LNCAP (cell line): ENCODE data around the gene IPO9.

Experiments
- CTCF ChIP-seq: fragments of 450-650 bp; IDR thresholded peaks from 2 replicates; pipeline ENCODE4 v1.5.1; 2017; ENCODE audit warnings: mild to moderate bottlenecking

Gene IPO9

DNA sequence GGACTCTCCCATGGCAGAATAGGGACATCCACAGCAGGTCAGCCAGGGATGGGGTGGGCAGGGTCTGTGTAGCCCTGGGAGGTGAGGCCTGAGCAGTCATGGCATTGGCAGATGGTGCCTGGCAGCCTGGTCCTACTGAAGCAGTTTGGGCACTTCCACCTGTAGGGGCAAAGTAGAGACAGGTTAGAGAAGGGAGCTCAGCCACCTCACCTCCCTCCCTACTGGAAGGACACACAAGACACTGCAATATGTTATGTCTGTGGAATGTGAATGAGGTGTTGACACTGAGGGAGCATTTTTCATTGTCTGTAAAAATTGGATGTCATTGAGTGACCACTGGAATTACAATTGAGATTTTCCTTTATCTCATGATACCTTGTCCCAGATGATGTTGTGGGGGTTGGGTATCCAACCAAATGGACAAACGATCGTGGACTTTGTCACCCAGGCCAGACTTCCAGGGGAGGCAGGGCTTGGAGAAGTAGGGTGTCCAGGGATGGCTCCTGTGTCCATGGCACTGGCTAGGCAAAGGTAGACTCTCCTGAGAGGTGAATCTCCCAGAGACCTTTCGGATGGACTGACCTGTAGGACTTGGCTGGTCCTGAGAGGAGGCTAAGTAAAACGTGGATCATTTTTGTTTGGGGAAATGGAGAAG lies 69.4 kb downstream of the IPO9 start:
- TF ChIP-seq CTCF, result no peak

DNA sequence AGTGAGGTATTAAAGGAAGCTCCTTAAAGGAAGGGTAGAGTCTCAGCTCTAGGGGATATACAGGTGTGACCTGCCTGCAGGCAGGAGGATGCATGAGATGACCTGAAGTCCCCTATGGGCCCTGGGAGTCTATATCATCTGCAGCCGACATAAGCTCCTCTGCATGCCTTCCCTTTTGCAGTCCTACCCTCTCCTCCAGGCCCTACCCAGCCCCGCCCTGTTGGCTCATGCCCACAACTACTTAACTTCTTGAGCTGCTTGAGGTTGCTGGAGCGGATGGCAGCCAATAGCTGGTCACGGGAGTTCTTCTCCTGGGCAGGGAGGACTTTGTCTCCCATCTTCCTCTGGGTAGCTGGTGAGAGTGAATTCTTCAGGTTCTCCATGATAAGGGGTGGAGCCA lies 70.0 kb downstream of the IPO9 start:
- TF ChIP-seq CTCF, result no peak

- no peak for TF ChIP-seq CTCF
These were observed 70.9 kb downstream of the IPO9 start for GRCh38 chr1:201899683-201900429.

DNA sequence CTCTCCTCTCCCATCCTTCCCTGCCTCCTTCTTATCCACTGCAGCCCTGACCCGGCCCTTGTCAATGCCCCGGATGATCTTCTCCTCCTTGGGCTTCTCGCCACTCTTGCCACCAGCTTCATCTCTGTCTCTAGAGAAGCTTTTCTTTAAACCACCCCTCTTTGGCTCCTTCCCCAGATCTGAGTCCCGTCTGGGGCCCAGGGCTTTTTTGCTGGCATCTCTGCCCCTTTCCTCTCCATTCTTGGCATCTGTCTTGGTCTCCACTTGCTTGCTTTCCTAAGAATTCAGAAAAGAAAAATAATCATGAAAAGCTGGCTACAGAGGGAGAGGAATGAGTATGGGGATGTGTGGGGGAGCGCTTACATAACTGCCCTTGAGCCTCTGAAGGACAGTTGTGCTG lies 71.5 kb downstream of the IPO9 start:
- no peak for TF ChIP-seq CTCF

DNA sequence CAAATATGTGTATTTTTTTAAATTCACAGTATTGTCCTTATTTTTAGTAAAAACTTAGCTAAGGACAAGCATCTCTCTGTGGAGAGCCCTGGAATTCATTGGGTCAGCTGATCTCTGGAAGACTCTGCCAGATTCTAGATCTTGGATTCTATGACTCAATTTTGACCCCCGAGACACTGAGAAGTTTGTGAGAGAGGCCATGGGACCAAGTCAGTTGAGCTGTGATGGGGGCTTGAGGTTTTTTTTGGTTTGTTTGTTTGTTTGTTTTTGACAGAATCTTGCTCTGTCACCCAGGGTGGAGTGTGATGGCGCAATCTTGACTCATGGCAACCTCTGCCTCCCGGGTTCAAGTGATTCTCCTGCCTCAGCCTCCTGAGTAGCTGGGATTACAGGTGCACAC lies 73.2 kb downstream of the IPO9 start:
- no peak for TF ChIP-seq CTCF

DNA sequence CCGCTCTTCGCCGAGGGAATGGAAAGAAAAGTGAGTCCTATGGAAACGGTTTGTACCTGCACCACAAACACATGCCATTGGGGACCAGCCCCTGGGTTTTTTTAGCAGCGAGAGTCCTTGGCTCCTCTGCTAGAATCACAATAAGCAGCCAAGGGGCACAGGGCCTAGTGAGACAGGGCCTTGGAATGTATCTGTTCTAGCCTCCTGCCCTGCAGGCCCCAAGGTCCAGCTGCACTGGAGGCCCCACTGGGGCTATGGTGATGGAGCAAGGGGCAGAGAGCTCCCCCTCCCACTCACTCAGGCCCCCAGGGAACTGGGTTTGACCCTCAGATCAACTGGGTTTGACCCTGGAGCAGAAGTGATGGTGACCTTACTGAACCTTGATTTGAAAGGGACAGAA lies 74.2 kb downstream of the IPO9 start:
- TF ChIP-seq CTCF, result no peak

DNA sequence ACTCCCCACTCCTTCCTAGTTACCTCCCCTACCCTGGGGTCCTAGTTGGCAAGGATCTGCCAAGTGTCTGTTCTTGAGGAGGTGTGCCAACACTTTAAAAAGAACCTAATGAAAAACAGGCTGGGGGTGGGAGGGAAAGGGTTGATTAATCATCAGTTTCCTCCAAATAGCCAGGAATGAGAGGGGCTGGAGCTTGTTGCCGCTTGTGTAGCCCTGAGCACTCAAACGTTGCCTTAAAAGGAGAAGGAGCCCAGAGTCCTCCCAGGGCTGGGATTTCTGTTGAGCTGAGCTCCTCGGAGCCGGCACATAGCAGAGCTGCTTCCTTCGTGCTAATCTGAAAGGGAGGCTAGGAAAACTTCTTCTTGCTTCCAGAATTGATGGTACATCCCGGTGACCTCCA lies 75.6 kb downstream of the IPO9 start:
- TF ChIP-seq CTCF, result no peak
